ENCODE results near the gene LRP1.

DNA sequence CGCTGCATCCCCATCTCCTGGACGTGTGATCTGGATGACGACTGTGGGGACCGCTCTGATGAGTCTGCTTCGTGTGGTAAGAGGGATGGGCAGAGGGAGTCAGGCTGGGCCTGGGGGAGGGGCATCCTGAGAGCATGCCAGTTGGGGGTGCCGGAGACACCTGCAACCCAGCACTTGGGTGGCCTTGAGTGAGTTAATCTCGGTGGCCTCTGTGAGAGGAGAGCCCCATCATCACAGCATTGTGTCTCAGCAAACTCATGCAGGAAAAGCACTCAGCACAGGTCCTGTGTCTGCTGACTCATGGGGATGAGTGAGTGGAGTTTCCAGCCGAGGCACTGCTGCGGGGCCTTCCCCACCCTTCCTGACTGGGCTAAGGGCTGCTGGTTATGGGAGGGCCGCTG is 38.7 kb downstream of the LRP1 start:
- no peak for TF ChIP-seq YY1 (IDR thresholded peaks at IDR 0.05; ENCODE audit: insufficient read depth, insufficient read length)
- no peak for TF ChIP-seq SUZ12 (IDR thresholded peaks at IDR 0.05; ENCODE audit: extremely low read depth, insufficient read depth, insufficient read length)

Measured in NT2/D1 (cell line).